Skeletal muscle satellite cell (primary cell): Measurements from ENCODE around the gene CSNK1A1.
"Not testable (repeated sequence)": the region's sequence is repeated elsewhere in the genome, so short reads cannot be mapped to it uniquely, and the experiment has no call there.

Source experiments
- H3K27me3 ChIP-seq: 2 replicates; pipeline ENCODE4 v1.7.0; 2013; ENCODE audit warnings: low read length; ENCODE audit not compliant: control insufficient read depth, insufficient read depth
- H3K36me3 ChIP-seq: 2 replicates; pipeline ENCODE4 v1.7.0; 2013; ENCODE audit warnings: mild to moderate bottlenecking, control low read depth, low read length; ENCODE audit not compliant: insufficient read depth
- H3K4me1 ChIP-seq: 2 replicates; pipeline ENCODE4 v1.7.0; 2013; ENCODE audit warnings: low read length; ENCODE audit not compliant: control insufficient read depth, insufficient read depth
- H3K4me2 ChIP-seq: 2 replicates; pipeline ENCODE4 v1.7.0; 2013; ENCODE audit warnings: mild to moderate bottlenecking, low read length
- H3K4me3 ChIP-seq: 2 replicates; pipeline ENCODE4 v1.7.0; 2013; ENCODE audit warnings: low read length
- H3K9ac ChIP-seq: 2 replicates; pipeline ENCODE4 v1.7.0; 2013; ENCODE audit warnings: mild to moderate bottlenecking, low read depth, low read length, moderate library complexity
- H3K9me3 ChIP-seq: replicated peaks from 2 replicates; pipeline ENCODE4 v1.7.0; 2013; ENCODE audit warnings: mild to moderate bottlenecking, control low read depth, low read length

The CSNK1A1 gene

GRCh38 chr5:149450199-149450598, 101.0 kb downstream of the CSNK1A1 start:
- Histone ChIP-seq H3K9me3 (no peaks in the 10 kb centered on the region), H3K9ac (peak overlapping the region; percentile 17), H3K36me3 (no peaks in the 10 kb centered on the region), H3K4me1 (peaks cover 53% of the 10 kb centered on the region), H3K4me2 (no peak overlapping the region), H3K27me3 (no peaks in the 10 kb centered on the region), H3K4me3 (no peak overlapping the region)

GRCh38 chr5:149448831-149449714, 102.2 kb downstream of the CSNK1A1 start:
- H3K9ac ChIP-seq, result no peak overlapping the region
- no peaks in the 10 kb centered on the region for H3K9me3 ChIP-seq
- H3K4me3 ChIP-seq, result no peak overlapping the region
- no peak overlapping the region for H3K4me2 ChIP-seq
- H3K4me1 ChIP-seq, result peaks cover 51% of the 10 kb centered on the region
- no peaks in the 10 kb centered on the region for H3K36me3 ChIP-seq
- no peaks in the 10 kb centered on the region for H3K27me3 ChIP-seq

- no peak overlapping the region for H3K9ac ChIP-seq
- H3K9me3 ChIP-seq, result no peaks in the 10 kb centered on the region
- no peak overlapping the region for H3K4me2 ChIP-seq
- no peaks in the 10 kb centered on the region for H3K27me3 ChIP-seq
- H3K36me3 ChIP-seq, result no peaks in the 10 kb centered on the region
- no peak overlapping the region for H3K4me3 ChIP-seq
- H3K4me1 ChIP-seq, result peaks cover 45% of the 10 kb centered on the region
Measured at GRCh38 chr5:149448431-149448830, 102.8 kb downstream of the CSNK1A1 start.

DNA sequence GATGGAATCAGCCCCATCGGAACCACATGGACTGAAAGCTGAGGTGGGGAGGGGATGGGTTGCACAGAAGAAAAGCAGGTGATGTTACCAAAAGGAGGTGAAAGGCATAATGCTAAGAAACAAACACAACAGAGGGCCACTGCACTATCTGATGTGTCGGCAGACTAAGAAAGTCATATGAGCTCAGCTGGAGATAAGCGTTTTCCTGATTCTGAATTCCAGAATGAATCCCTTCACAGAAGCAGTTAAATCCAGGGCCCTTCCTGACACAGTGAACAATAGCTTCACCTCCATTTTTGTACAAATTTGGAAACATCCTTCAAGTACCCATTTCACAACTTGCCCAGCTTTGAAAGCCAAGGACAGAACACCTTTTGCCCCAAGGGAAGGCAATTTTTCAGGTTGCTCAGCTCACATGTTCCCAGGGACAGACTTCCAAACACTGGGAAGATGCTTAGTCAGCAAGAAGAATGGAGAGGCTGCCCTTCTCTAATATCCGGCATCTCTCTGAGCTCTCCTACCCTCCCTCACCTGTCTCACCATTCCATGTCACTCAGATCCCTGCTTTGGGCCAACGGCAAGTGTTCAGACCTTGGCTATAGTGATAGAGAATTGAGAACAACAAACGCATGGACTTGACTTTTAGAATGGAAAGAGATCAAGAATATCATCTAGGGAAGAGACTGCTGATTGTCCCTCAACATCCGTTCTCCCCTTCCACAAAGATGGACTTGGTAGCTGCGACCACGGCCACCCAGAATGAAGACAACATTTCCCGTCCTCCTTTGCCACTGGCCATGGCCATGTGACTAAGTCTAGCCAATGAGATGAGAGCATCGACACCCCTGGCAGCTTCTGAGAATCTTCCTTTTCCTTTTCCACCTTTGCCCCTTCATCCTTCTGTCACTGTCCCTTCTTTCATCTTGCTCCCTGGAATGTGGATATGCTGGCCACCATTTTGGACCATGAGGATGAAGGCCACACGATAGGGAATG, 103.6 kb downstream of the CSNK1A1 start:
- peaks cover 38% of the 10 kb centered on the region for H3K4me1 ChIP-seq
- no peak overlapping the region for H3K4me3 ChIP-seq
- H3K4me2 ChIP-seq, result no peak overlapping the region
- no peak overlapping the region for H3K9ac ChIP-seq
- no peaks in the 10 kb centered on the region for H3K27me3 ChIP-seq
- H3K9me3 ChIP-seq, result no peaks in the 10 kb centered on the region
- H3K36me3 ChIP-seq, result no peaks in the 10 kb centered on the region

GRCh38 chr5:149446794-149447193, 104.4 kb downstream of the CSNK1A1 start:
- not testable (repeated sequence) for H3K27me3 ChIP-seq
- peaks cover 33% of the 10 kb centered on the region for H3K4me1 ChIP-seq

DNA sequence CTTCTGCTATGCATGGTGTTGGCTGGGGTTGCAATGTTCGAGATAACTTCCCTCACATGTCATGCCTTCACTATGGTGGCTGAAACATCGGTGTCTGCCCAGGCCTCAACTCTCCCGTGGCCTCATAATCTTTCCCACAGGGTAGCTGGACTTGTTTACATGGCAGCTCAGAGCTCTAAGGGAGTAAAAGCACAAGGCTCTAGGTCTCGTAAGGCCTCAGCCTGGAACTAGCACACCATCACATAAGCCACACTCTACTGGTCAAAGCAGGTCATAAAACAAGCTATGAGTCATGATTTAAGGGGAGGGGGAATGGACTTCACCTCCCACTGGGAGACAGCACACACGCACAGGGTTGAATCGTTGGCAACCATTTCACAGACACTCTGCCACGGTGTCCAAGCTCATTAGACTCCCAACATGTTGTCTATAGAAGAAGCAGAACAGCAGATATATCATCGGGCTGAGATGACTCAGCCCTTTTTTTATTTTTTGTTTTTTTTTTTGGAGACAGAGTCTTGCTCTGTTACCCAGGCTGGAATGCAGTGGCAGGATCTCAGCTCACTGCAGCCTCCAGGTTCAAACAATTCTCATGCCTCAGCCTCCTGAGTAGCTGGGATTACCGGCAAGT, 105.4 kb downstream of the CSNK1A1 start:
- H3K9ac ChIP-seq, result peak overlapping the region; percentile 63
- H3K9me3 ChIP-seq, result no peaks in the 10 kb centered on the region
- no peaks in the 10 kb centered on the region for H3K36me3 ChIP-seq
- H3K27me3 ChIP-seq, result no peaks in the 10 kb centered on the region
- no peak overlapping the region for H3K4me3 ChIP-seq
- peaks cover 28% of the 10 kb centered on the region for H3K4me1 ChIP-seq
- peak overlapping the region; percentile 21 for H3K4me2 ChIP-seq

More at GRCh38 chr5:149446794-149447193, 104.4 kb downstream of the CSNK1A1 start:
- not testable (repeated sequence) for H3K9me3 ChIP-seq, H3K4me3 ChIP-seq, H3K4me2 ChIP-seq, H3K36me3 ChIP-seq, H3K9ac ChIP-seq

- Histone ChIP-seq H3K27me3 (no peaks in the 10 kb centered on the region), H3K36me3 (no peaks in the 10 kb centered on the region), H3K4me2 (peak overlapping the region; percentile 21), H3K9ac (peak overlapping the region; percentile 63), H3K4me1 (peaks cover 23% of the 10 kb centered on the region), H3K4me3 (no peak overlapping the region), H3K9me3 (no peaks in the 10 kb centered on the region)
Measured at GRCh38 chr5:149445343-149445738, 105.9 kb downstream of the CSNK1A1 start.

- not testable (repeated sequence) for H3K4me2 ChIP-seq, H3K9ac ChIP-seq, H3K36me3 ChIP-seq, H3K27me3 ChIP-seq, H3K9me3 ChIP-seq, H3K4me3 ChIP-seq
- peaks cover 15% of the 10 kb centered on the region for H3K4me1 ChIP-seq
Measured at GRCh38 chr5:149444430-149444829, 106.8 kb downstream of the CSNK1A1 start.

- no peaks in the 10 kb centered on the region for H3K36me3 ChIP-seq
- no peaks in the 10 kb centered on the region for H3K9me3 ChIP-seq
- H3K4me1 ChIP-seq, result peaks cover 15% of the 10 kb centered on the region
- H3K4me3 ChIP-seq, result no peak overlapping the region
- H3K9ac ChIP-seq, result no peak overlapping the region
- no peaks in the 10 kb centered on the region for H3K27me3 ChIP-seq
- H3K4me2 ChIP-seq, result no peak overlapping the region
Measured at GRCh38 chr5:149443210-149443609, 108.0 kb downstream of the CSNK1A1 start.

GRCh38 chr5:149442563-149443182, 108.6 kb downstream of the CSNK1A1 start:
- Histone ChIP-seq H3K9ac (peak overlapping the region; percentile 59), H3K9me3 (no peaks in the 10 kb centered on the region), H3K4me2 (no peak overlapping the region), H3K36me3 (no peaks in the 10 kb centered on the region), H3K27me3 (no peaks in the 10 kb centered on the region), H3K4me1 (peaks cover 15% of the 10 kb centered on the region), H3K4me3 (no peak overlapping the region)
